Measurements from ENCODE around the gene GNAS. TPM values are rescaled to one million over a fixed set of nuclear protein-coding genes. Genes with fewer than 3 reads are reported as not detected.

Gene GNAS
- total RNA-seq, 1 donor, result 474 TPM

- DNase-seq (ENCODE audit: low read depth), result peak; percentile 53
- no peak overlapping the region for H3K4me3 ChIP-seq (ENCODE audit: low read depth, low read length)
- TF ChIP-seq CTCF (IDR thresholded peaks at IDR 0.05; ENCODE audit: insufficient read depth, low read length), result no peak
Measured at GRCh38 chr20:58906894-58907293, 54.4 kb downstream of the GNAS start.

- DNase-seq (ENCODE audit: low read depth), result peak; percentile 99
- peak overlapping the region; percentile 36 for H3K4me3 ChIP-seq (ENCODE audit: low read depth, low read length)
- no peak for TF ChIP-seq CTCF (IDR thresholded peaks at IDR 0.05; ENCODE audit: insufficient read depth, low read length)
Measured at GRCh38 chr20:58907320-58908137, 55.0 kb downstream of the GNAS start.

GRCh38 chr20:58908221-58908620 is 55.7 kb downstream of the GNAS start:
- no peak for DNase-seq (ENCODE audit: low read depth)
- H3K4me3 ChIP-seq (ENCODE audit: low read depth, low read length), result no peak overlapping the region
- no peak for TF ChIP-seq CTCF (IDR thresholded peaks at IDR 0.05; ENCODE audit: insufficient read depth, low read length)

DNA sequence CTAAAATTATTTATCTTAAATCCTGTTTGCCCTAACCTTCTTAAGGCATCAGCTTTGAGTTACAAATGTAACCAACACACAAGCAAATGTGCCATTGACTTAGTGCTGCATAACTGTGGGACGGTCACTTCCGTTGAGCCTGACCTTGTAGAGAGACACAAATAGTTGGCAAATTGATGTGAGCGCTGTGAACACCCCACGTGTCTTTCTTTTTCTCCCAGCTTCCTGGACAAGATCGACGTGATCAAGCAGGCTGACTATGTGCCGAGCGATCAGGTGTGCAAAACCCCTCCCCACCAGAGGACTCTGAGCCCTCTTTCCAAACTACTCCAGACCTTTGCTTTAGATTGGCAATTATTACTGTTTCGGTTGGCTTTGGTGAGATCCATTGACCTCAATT is 56.4 kb downstream of the GNAS start:
- no peak for TF ChIP-seq CTCF (IDR thresholded peaks at IDR 0.05; ENCODE audit: insufficient read depth, low read length)
- no peak for DNase-seq (ENCODE audit: low read depth)
- no peak overlapping the region for H3K4me3 ChIP-seq (ENCODE audit: low read depth, low read length)

DNA sequence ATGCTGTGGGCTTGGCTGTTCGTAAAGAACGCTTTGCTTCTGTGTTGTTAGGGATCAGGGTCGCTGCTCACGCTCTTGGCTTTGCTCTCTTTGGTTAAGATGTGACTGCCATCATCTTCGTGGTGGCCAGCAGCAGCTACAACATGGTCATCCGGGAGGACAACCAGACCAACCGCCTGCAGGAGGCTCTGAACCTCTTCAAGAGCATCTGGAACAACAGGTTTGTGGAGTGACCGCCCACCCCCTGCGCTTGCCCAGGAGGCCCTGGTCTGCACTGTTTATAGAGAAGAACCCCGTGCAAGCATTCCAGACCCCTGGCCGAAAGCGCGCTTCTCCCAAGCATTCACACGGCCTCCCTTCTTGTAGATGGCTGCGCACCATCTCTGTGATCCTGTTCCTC is 57.1 kb downstream of the GNAS start:
- no peak for TF ChIP-seq CTCF (IDR thresholded peaks at IDR 0.05; ENCODE audit: insufficient read depth, low read length)
- no peak overlapping the region for H3K4me3 ChIP-seq (ENCODE audit: low read depth, low read length)
- no peak for DNase-seq (ENCODE audit: low read depth)

DNA sequence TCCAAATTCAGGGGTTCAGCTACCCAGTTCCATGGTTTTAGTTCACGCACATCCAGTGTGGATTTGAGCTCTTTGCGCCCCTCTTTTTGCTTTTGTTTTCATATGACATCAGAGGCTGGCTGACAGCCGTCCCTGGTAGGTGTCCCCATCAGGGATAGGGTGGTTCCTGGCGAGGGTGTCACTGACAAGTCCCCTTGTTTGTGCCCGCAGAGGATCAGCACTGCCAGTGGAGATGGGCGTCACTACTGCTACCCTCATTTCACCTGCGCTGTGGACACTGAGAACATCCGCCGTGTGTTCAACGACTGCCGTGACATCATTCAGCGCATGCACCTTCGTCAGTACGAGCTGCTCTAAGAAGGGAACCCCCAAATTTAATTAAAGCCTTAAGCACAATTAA is 58.0 kb downstream of the GNAS start:
- TF ChIP-seq CTCF (IDR thresholded peaks at IDR 0.05; ENCODE audit: insufficient read depth, low read length), result no peak
- DNase-seq (ENCODE audit: low read depth), result no peak
- H3K4me3 ChIP-seq (ENCODE audit: low read depth, low read length), result no peak overlapping the region

DNA sequence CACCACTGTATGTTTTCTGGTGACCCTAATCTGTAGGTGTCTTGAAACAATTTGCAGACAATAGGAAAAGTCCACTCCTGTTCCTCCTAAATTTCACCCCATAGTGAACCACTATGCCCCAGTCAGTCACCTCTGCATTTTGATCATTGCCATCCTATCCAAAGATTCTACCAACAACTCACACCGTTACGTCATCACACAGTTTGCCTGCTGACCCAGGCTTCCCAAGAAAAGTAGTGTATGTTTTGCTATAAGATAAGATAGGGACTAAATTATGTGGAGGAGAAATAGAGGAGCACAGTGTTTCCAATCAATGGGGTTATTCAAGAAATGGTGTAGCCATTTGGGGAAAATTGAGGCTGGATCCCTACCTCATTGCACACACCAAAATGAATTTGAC is 58.8 kb downstream of the GNAS start:
- DNase-seq (ENCODE audit: low read depth), result no peak
- no peak for TF ChIP-seq CTCF (IDR thresholded peaks at IDR 0.05; ENCODE audit: insufficient read depth, low read length)
- H3K4me3 ChIP-seq (ENCODE audit: low read depth, low read length), result no peak overlapping the region

All from fibroblast of the aortic adventitia (primary cell).